Epidermal melanocyte (primary cell): ENCODE measurements around the gene RNF183.
A peak's percentile ranks its signal among the peaks of the same experiment; 100 is the strongest.

ENCODE experiments used
- DNase-seq: peaks from one replicate; pipeline ENCODE4 v3.0.0; 2011; ENCODE audit warnings: low spot score; ENCODE audit not compliant: insufficient read length

Gene RNF183

GRCh38 chr9:113302792-113303418, at the start of gene RNF183:
RNF183 (minus strand) TSS chr9:113303376; CDS start chr9:113298184, 5,192 bp downstream.
- DNase-seq, result no peak

GRCh38 chr9:113352411-113352810, 49.2 kb upstream of the RNF183 start:
- no peak for DNase-seq

GRCh38 chr9:113352006-113352405, 48.8 kb upstream of the RNF183 start:
- no peak for DNase-seq

- no peak for DNase-seq
Observed at GRCh38 chr9:113350937-113351336, 47.8 kb upstream of the RNF183 start.

GRCh38 chr9:113350107-113350661, 47.0 kb upstream of the RNF183 start:
- no peak for DNase-seq

GRCh38 chr9:113349445-113350094, 46.4 kb upstream of the RNF183 start, which contains the start of gene BSPRY:
BSPRY (plus strand) TSS chr9:113349541; CDS start chr9:113349580, 39 bp downstream.
- DNase-seq, result no peak

GRCh38 chr9:113349066-113349444, 45.9 kb upstream of the RNF183 start:
- DNase-seq, result no peak

GRCh38 chr9:113348437-113348836, 45.3 kb upstream of the RNF183 start:
- DNase-seq, result no peak

- no peak for DNase-seq
Observed at GRCh38 chr9:113345671-113346070, 42.5 kb upstream of the RNF183 start.

- peak; percentile 72 for DNase-seq
Observed at GRCh38 chr9:113345190-113345589, 42.0 kb upstream of the RNF183 start.

- DNase-seq, result peak; percentile 67
Observed at GRCh38 chr9:113343732-113344231, 40.6 kb upstream of the RNF183 start.

- no peak for DNase-seq
Observed at GRCh38 chr9:113341712-113342410, 38.7 kb upstream of the RNF183 start.

- DNase-seq, result peak; percentile 87
Observed at GRCh38 chr9:113340011-113340699, 37.0 kb upstream of the RNF183 start, which contains the start of gene WDR31. WDR31 (minus strand) TSS chr9:113340275; CDS start chr9:113332022, 8,253 bp downstream.

GRCh38 chr9:113337714-113338113, 34.5 kb upstream of the RNF183 start:
- DNase-seq, result no peak

GRCh38 chr9:113331780-113332179, 28.6 kb upstream of the RNF183 start:
- DNase-seq, result no peak

GRCh38 chr9:113328045-113328782, 25.0 kb upstream of the RNF183 start:
- no peak for DNase-seq

GRCh38 chr9:113326230-113326629, 23.1 kb upstream of the RNF183 start:
- DNase-seq, result no peak

GRCh38 chr9:113322671-113323070, 19.5 kb upstream of the RNF183 start:
- DNase-seq, result no peak

- DNase-seq, result no peak
Observed at GRCh38 chr9:113320051-113320450, 16.9 kb upstream of the RNF183 start.

- no peak for DNase-seq
Observed at GRCh38 chr9:113319054-113319453, 15.9 kb upstream of the RNF183 start.

- DNase-seq, result no peak
Observed at GRCh38 chr9:113317777-113318176, 14.6 kb upstream of the RNF183 start.
